ENCODE measurements around the gene NARS2.
A peak's percentile ranks its signal among the peaks of the same experiment; 100 is the strongest.

The NARS2 gene

DNA sequence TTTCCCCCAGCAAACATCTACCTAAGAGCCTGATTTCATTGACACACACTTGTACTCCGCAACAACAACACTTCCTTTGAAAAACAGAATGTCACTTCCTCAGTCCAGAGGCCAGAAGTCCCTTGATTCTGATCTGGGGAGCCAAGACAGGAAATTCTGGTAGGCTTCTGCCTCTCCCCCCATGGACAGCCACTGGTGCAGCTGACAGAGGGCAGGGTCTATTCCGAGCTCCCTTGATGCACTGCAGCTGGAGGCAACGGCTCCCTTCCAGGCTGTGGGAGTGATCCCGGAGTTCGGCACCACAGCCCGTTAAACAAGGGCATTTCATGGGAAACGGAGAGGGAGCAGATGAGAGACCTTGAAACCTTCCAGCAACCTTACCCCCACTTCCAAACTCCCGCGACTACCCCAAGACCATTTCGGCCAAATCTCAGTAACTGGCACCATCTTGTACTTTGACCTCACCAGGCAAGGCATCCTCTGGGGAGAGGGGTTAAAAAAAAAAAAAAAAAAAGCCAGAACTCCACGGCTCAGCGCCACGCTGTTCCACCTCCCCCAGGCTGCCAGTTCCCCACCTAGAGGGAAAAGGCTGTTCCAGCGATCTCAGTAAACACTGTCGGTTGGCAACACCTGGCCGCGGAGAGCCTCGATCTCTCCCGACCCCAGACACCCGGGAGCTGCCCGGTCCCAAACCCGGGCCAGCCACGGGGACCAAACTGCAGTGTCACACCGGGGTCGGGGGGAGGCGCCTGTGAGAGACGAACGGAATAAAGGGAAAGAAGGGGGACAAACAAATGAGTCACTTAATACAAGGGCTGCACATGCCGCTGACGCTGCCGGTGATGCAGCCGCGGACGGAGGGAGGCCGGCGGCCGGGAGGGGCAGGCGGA is 158.1 kb downstream of the NARS2 start:
- DNase-seq (ENCODE audit: low read depth in 3 of 3): peak; percentile 34 to 65 (median 59)

GRCh38 chr11:78415338-78415737 is 159.3 kb downstream of the NARS2 start:
- DNase-seq (ENCODE audit: low read depth in 3 of 3): no peak

- no peak for DNase-seq (ENCODE audit: low read depth in 3 of 3)
Observed at GRCh38 chr11:78414321-78415051, 160.2 kb downstream of the NARS2 start.

DNA sequence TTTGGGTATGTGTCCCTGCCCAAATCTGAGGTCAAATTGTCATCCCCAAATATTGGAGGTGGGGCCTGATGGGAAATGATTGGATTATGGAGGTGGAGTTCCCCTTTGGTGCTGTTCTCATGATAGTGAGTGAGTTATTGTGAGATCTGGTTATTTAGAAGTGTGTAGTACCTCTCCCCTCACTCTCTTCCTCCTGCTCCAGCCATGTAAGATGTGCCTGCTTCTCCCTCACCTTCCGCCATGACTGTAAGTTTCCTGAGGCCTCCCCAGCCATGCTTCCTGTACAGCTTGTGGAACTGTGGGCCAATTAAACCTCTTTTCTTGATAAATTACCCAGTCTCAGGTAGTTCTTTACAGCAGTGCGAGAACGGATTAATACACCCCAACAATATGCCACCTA is 166.0 kb downstream of the NARS2 start:
- DNase-seq (ENCODE audit: low read depth in 3 of 3): no peak

GRCh38 chr11:78406568-78407196 is 168.0 kb downstream of the NARS2 start:
- no peak for DNase-seq (ENCODE audit: low read depth in 3 of 3)

DNA sequence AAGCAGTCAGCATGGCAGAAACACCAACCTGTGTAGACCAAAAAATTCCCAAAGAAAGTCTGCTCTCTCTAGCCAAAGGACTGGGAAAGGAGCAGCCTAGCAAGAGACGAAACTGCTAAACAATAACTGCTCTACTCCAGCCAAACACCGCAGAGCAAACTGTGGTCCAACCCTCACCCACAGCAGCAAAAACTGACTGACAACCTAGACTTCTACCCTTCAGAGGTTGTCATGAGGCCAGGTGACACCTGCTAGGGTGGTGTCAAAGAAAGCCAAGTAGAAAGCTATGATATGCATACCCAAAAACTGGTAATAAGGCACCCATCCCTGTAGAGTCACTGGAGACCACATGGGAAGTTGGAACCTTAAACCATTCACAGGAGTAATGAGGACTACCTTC is 168.9 kb downstream of the NARS2 start:
- no peak for DNase-seq (ENCODE audit: low read depth in 3 of 3)

DNA sequence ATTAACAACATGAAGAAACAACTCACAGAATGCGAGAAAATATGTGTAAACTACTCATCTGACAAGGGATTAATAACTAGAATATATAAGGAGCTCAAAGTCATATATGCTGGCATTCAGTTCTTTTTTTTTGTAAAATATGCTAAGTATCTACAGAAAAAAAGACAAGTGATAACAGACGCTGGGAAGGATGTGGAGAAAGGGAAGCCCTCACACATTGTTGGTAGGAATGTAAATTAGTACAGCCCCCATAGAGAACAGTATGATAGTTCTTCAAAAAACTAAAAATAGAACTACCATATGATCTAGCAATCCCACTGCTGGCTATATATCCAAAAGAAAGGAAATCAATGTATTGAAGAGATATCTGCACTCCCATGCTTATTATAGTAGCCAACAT is 170.9 kb downstream of the NARS2 start:
- DNase-seq (ENCODE audit: low read depth in 3 of 3): no peak

DNA sequence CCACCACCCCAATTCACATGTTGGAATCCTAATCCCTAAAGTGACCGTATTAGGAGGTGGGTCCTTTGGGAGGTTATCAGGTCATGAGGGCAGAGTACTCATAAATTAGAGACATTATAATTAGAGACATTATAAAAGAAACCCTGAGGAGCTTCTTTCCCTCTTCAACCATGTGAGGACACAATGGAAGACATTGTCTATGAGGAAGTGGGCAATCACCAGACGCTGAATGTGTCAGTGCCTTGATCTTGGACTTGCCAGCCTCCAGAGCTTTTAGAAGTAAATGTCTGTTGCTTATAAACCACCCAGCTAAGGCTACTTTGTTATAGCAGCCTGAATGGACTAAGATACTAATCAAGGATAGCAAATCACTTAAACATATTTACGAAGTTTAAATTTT is 171.8 kb downstream of the NARS2 start:
- no peak for DNase-seq (ENCODE audit: low read depth in 3 of 3)

DNA sequence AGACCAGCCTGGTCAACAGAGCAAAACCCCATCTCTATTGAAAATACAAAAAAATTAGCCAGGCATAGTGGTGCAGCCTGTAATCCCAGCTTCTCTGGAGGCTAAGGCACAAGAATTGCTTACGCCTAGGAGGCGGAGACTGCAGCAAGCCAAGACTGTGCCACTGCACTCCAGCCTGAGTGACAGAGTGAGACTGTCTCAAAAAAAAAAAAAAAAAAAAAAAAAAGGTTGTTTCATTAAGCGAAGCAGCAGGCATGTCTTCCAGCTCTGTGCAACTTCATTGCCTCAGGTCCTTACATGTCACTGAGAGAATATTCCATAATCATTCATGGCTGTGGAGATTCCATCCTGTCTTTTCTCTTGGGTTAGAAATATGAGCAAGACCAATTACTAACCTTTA is 174.0 kb downstream of the NARS2 start:
- DNase-seq (ENCODE audit: low read depth in 3 of 3): no peak

DNA sequence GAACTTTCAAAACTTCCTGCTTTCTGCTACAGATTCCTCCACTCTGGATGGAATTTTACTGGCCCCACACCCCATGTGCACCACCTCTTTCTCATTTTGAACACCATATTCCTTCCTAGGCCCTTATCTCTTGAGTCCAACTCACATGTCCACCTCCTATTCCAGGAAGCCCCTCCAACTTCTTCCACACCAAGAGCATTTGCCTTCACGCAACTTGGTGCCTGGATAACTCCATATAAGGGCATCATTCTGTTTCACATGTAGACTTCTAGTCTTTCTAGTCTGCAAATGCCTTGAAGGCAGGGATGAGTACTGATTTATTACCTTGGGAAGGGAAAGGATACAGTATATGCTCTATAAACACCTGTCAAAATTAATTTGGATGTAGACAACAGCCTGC is 174.5 kb downstream of the NARS2 start:
- DNase-seq (ENCODE audit: low read depth in 3 of 3): no peak

GRCh38 chr11:78399136-78399535 is 175.5 kb downstream of the NARS2 start:
- DNase-seq (ENCODE audit: low read depth in 3 of 3): no peak

DNA sequence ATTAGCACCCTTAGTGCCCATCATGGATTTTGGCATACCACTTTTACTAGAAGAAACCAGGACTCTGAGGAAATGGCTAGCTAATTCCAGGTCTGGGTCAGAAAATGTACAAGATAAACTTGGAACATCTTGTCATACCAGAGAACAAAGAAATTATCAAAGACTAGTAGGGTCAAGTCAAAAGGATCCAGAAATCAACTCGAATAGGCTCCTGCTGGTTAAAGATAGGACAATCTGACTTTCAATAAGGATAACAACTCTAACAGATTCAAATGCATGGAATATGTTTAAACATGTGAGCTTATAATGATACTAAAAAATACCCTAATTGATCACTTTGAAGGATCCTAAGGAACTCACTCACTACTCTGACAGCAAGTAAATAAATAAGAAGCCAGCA is 175.9 kb downstream of the NARS2 start:
- no peak for DNase-seq (ENCODE audit: low read depth in 3 of 3)

- no peak for DNase-seq (ENCODE audit: low read depth in 3 of 3)
Observed at GRCh38 chr11:78397398-78397797, 177.3 kb downstream of the NARS2 start.

DNA sequence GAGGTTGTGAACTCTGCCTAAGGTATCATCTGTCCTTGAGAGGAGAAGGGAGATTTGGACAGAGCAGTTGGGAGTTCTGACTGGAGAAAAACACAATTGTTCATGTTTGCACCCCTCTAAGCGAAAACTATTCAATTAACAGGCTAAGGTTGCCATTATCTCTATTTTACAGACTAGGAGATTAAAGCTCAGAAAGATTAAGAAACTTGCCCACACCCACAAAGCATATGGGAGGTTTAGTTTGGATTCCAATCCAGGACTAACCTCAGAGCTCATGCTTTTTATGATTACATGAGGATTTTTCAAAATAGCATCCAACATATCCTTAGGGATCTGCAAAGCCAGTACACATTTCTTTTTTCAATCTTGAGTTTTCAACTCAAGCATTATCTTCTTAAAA is 179.1 kb downstream of the NARS2 start:
- no peak for DNase-seq (ENCODE audit: low read depth in 3 of 3)

DNA sequence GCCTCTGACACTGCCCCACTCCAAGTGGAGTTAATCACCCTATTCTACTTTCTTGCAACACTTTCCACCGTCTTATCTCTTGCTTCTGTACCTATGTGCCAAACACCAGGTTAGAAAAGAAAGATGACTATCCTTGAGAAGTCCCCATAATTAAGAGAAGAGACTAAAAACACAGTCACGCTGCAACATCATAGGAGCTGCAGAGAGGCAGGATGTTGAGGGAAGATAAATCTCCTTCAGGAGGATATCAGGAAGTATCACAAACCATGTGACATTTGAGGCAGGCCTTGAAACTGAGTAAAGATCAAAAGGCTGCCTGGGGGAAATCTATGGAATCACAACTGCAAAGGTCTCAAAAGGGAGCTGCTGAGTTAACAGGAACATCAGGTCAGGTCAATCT is 181.8 kb downstream of the NARS2 start:
- no peak for DNase-seq (ENCODE audit: low read depth in 3 of 3)

DNA sequence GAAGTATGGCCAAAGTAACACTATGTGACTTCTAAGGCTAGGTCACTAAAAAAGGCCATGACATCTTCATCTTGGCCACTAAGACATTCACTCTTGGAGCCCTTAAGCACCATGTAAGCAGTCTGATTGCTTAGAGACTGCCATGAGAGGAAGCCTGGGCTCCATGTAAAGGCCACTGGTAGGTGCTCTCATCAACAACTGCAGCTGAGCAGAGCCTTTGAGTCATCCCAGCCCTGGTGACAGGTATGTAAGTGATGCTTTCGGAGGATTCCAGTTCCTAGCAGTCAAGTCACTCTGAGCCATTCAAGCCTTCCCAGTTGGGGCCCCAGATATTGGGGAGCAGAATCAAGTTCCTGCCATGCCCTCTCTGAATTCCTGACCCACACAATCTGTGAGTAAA is 183.2 kb downstream of the NARS2 start:
- no peak for DNase-seq (ENCODE audit: low read depth in 3 of 3)

DNA sequence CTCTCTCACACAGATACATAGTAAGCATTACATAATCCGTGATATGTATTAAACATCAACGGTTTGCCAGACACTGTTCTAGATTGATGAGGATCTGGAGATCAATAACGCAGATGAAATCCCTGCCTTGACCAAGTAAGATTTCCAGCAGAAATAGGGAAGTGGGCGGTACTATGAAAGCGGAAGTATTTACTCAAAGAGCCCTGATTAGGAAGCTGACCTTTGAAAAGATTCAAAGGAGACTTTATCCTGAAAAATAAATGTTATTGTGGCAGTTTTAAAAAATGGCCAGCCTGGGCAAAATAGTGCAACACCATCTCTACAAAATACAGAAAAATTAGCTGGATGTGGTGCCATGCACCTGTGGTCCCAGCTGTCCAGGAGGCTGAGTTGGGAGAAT is 183.9 kb downstream of the NARS2 start:
- DNase-seq (ENCODE audit: low read depth in 3 of 3): no peak

- DNase-seq (ENCODE audit: low read depth in 3 of 3): no peak
Observed at GRCh38 chr11:78386215-78386941, 188.3 kb downstream of the NARS2 start.
